ENCODE measurements around the gene TSPAN4. TPM values are rescaled to one million over a fixed set of nuclear protein-coding genes. Genes with fewer than 3 reads are reported as not detected.

The TSPAN4 gene
- total and polyA plus RNA-seq, 2 donors (not counting 1 experiment from before 2014, with no cell fraction given): 2.9 to 7.4 TPM

DNA sequence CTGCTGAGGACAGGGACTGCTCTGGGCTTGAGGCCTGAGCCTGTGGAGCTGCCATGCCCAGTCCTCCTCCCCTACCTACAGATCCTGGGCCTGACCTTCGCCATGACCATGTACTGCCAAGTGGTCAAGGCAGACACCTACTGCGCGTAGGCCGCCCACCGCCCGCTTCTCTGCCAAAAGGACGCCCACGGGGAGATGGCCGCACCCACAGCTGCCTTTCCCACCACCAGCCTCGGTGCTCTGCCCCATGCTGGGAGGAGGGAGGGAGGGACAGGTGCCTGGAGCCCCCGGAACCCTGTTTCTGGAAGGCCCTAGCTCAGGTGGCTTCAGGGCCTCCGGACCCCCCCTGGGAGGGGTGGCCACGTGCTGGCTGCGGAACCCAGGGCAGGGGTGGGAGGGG, 23.8 kb downstream of the TSPAN4 start:
- TF ChIP-seq, protein P1, sequence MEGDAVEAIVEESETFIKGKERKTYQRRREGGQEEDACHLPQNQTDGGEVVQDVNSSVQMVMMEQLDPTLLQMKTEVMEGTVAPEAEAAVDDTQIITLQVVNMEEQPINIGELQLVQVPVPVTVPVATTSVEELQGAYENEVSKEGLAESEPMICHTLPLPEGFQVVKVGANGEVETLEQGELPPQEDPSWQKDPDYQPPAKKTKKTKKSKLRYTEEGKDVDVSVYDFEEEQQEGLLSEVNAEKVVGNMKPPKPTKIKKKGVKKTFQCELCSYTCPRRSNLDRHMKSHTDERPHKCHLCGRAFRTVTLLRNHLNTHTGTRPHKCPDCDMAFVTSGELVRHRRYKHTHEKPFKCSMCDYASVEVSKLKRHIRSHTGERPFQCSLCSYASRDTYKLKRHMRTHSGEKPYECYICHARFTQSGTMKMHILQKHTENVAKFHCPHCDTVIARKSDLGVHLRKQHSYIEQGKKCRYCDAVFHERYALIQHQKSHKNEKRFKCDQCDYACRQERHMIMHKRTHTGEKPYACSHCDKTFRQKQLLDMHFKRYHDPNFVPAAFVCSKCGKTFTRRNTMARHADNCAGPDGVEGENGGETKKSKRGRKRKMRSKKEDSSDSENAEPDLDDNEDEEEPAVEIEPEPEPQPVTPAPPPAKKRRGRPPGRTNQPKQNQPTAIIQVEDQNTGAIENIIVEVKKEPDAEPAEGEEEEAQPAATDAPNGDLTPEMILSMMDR (IDR thresholded peaks at IDR 0.05): no peak
- no peak for TF ChIP-seq EZH2 (IDR thresholded peaks at IDR 0.05; ENCODE audit: borderline replicate concordance, insufficient read depth, low read depth, low read length, poor library complexity, severe bottlenecking)
- Histone ChIP-seq H3K36me3 (replicated peaks in 1 of 2; ENCODE audit: control extremely low read depth in 1 of 2, control insufficient read depth in 1 of 2, extremely low read depth in 1 of 2, insufficient read depth in 2 of 2, low read length in 1 of 2) (peaks cover 0 to 6% of the 10 kb centered on the region in 2 experiments), H3K4me3 (ENCODE audit: control extremely low read depth in 1 of 5, extremely low read depth in 1 of 5, insufficient read depth in 1 of 5, low read depth in 2 of 5, low read length in 4 of 5) (no peak overlapping the region), H3K9me3 (ENCODE audit: control extremely low read depth in 1 of 3, control insufficient read depth in 2 of 3, insufficient read depth in 1 of 3, low read length in 2 of 3) (no peaks in the 10 kb centered on the region), H3K79me2 (ENCODE audit: control insufficient read depth, insufficient read depth, low read length) (no peaks in the 10 kb centered on the region), H2AFZ (ENCODE audit: insufficient read depth, low read depth, low read length, poor library complexity, severe bottlenecking) (no peak overlapping the region), H3K27ac (ENCODE audit: low read length in 2 of 2) (no peak overlapping the region), H3K27me3 (replicated peaks in 1 of 4; ENCODE audit: control extremely low read depth in 1 of 4, control insufficient read depth in 3 of 4, insufficient read depth in 4 of 4, low read length in 3 of 4) (no peaks in the 10 kb centered on the region), H3K9ac (ENCODE audit: low read length) (no peak overlapping the region), H3K4me2 (replicated peaks; ENCODE audit: low read depth, low read length, poor library complexity, severe bottlenecking) (no peak overlapping the region), H4K20me1 (ENCODE audit: control insufficient read depth, insufficient read depth, low read length, poor library complexity, severe bottlenecking) (no peaks in the 10 kb centered on the region), H3K4me1 (ENCODE audit: control insufficient read depth in 2 of 2, insufficient read depth in 2 of 2, low read length in 2 of 2) (no peaks in the 10 kb centered on the region)
- H3K4me1 Mint-ChIP-seq: no peaks in the 10 kb centered on the region
- WGBS (ENCODE audit: insufficient coverage): 96% methylated on average over 14 of the region's 14 CpGs
- CTCF ChIA-PET: interaction anchor here (1.5 kb wide), 1 partner anchor 19 kb away, joined by 4 read pairs; no protein-coding TSS in a partner anchor
- H3K27ac Mint-ChIP-seq: no peak overlapping the region
- no peaks in the 10 kb centered on the region for H3K9me3 Mint-ChIP-seq (ENCODE audit: insufficient read depth)
- no peak for ATAC-seq (ENCODE audit: low read depth)
- intact Hi-C loops (cut with micrococcal nuclease): no loop called here
- H3K27me3 Mint-ChIP-seq: no peaks in the 10 kb centered on the region
- no peak for DNase-seq
- POLR2A ChIA-PET: no interaction called here
- H3K4me3 Mint-ChIP-seq: no peak overlapping the region

DNA sequence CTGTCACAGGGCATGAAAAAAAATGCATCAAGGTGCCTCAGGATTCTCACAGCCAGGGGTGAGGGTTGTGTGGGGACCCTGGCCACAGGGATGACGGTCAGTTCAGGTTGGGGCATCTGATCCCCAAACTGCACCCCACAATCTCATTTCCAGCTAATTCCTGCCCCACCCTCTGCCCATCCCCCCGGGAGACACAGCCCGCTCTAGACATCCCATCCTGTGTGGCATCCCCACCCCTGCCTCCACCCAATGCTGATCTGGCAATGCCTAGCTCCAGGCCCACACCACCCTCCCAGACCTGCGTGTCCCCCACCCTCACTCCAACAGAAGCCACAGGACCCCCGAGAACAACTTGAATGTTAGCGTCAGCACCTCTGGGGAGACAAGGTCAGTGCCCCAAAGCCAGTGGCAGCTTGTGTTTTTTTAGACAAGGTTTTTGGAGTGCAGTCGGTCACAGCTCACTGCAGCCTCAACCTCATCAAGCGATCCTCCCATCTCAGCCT, 25.3 kb downstream of the TSPAN4 start:
- POLR2A ChIA-PET: no interaction called here
- no peaks in the 10 kb centered on the region for H3K4me1 ChIP-seq (ENCODE audit: control insufficient read depth in 2 of 2, insufficient read depth in 2 of 2, low read length in 2 of 2)
- H3K36me3 ChIP-seq (replicated peaks in 1 of 2; ENCODE audit: control extremely low read depth in 1 of 2, control insufficient read depth in 1 of 2, extremely low read depth in 1 of 2, insufficient read depth in 2 of 2, low read length in 1 of 2): peaks cover 0 to 6% of the 10 kb centered on the region in 2 experiments
- H3K4me2 ChIP-seq (replicated peaks; ENCODE audit: low read depth, low read length, poor library complexity, severe bottlenecking): no peak overlapping the region
- H3K4me3 Mint-ChIP-seq: no peak overlapping the region
- H3K79me2 ChIP-seq (ENCODE audit: control insufficient read depth, insufficient read depth, low read length): no peaks in the 10 kb centered on the region
- H3K27me3 Mint-ChIP-seq: no peaks in the 10 kb centered on the region
- ATAC-seq (ENCODE audit: low read depth): no peak
- no peaks in the 10 kb centered on the region for H3K9me3 Mint-ChIP-seq (ENCODE audit: insufficient read depth)
- no peak overlapping the region for H3K27ac ChIP-seq (ENCODE audit: low read length in 2 of 2)
- TF ChIP-seq EZH2 (IDR thresholded peaks at IDR 0.05; ENCODE audit: borderline replicate concordance, insufficient read depth, low read depth, low read length, poor library complexity, severe bottlenecking): no peak
- TF ChIP-seq, protein P1 (IDR thresholded peaks at IDR 0.05): no peak
- H2AFZ ChIP-seq (ENCODE audit: insufficient read depth, low read depth, low read length, poor library complexity, severe bottlenecking): no peak overlapping the region
- no peaks in the 10 kb centered on the region for H3K4me1 Mint-ChIP-seq
- CTCF ChIA-PET: interaction anchor here (1.1 kb wide), 1 partner anchor 10 kb away, joined by 3 read pairs; no protein-coding TSS in a partner anchor
- intact Hi-C loops (cut with micrococcal nuclease): no loop called here
- DNase-seq: no peak
- 92% methylated on average over 6 of the region's 8 CpGs for WGBS (ENCODE audit: insufficient coverage)
- H3K9me3 ChIP-seq (ENCODE audit: control extremely low read depth in 1 of 3, control insufficient read depth in 2 of 3, insufficient read depth in 1 of 3, low read length in 2 of 3): no peaks in the 10 kb centered on the region
- H4K20me1 ChIP-seq (ENCODE audit: control insufficient read depth, insufficient read depth, low read length, poor library complexity, severe bottlenecking): no peaks in the 10 kb centered on the region
- no peak overlapping the region for H3K4me3 ChIP-seq (ENCODE audit: control extremely low read depth in 1 of 5, extremely low read depth in 1 of 5, insufficient read depth in 1 of 5, low read depth in 2 of 5, low read length in 4 of 5)
- H3K27ac Mint-ChIP-seq: no peak overlapping the region
- no peaks in the 10 kb centered on the region for H3K27me3 ChIP-seq (replicated peaks in 1 of 4; ENCODE audit: control extremely low read depth in 1 of 4, control insufficient read depth in 3 of 4, insufficient read depth in 4 of 4, low read length in 3 of 4)
- no peak overlapping the region for H3K9ac ChIP-seq (ENCODE audit: low read length)
